ENCODE data around the gene SLC6A12. TPM values are rescaled to one million over a fixed set of nuclear protein-coding genes. Genes with fewer than 3 reads are reported as not detected.

Gene SLC6A12
- polyA plus RNA-seq, 1 donor (not counting 4 experiments of a cell fraction or from before 2014, with no cell fraction given), result not detected

GRCh38 chr12:155006-155405 is 59.0 kb downstream of the SLC6A12 start:
- no peaks in the 10 kb centered on the region for H3K4me1 ChIP-seq (ENCODE audit: control insufficient read depth, extremely low read depth, insufficient read depth, low read length)
- no peak overlapping the region for H3K27ac ChIP-seq (ENCODE audit: control insufficient read depth, insufficient read depth, low read length)
- DNase-seq (ENCODE audit: low read depth, low spot score) (no peak), FAIRE-seq (no peak)
- TF ChIP-seq CTCF (optimal IDR thresholded peaks at IDR 0.05 in 1 of 3, IDR thresholded peaks at IDR 0.05 in 1 of 3, conservative IDR thresholded peaks at IDR 0.05 in 1 of 3; ENCODE audit: extremely low read depth in 1 of 3, insufficient read depth in 2 of 3, low read length in 3 of 3) (no peak), EZH2 (IDR thresholded peaks at IDR 0.05; ENCODE audit: low read length) (no peak)
- no peak overlapping the region for H3K4me3 ChIP-seq (ENCODE audit: control insufficient read depth in 2 of 3, extremely low read depth in 1 of 3, insufficient read depth in 2 of 3, low read depth in 1 of 3, low read length in 3 of 3)
- no peaks in the 10 kb centered on the region for H3K79me2 ChIP-seq (ENCODE audit: control insufficient read depth, insufficient read depth, low read length)
- H3K9me1 ChIP-seq (ENCODE audit: control insufficient read depth, extremely low read depth, insufficient read depth, low read length), result no peaks in the 10 kb centered on the region
- H3K36me3 ChIP-seq (ENCODE audit: control insufficient read depth in 2 of 2, extremely low read depth in 1 of 2, insufficient read depth in 2 of 2, low read length in 2 of 2), result no peaks in the 10 kb centered on the region
- H4K20me1 ChIP-seq (ENCODE audit: control insufficient read depth, extremely low read depth, insufficient read depth, low read length), result no peaks in the 10 kb centered on the region
- no peak overlapping the region for H2AFZ ChIP-seq (ENCODE audit: control insufficient read depth, low read length)
- no peak overlapping the region for H3K4me2 ChIP-seq (ENCODE audit: control insufficient read depth, extremely low read depth, insufficient read depth, low read depth, low read length)
- no peaks in the 10 kb centered on the region for H3K27me3 ChIP-seq (ENCODE audit: control insufficient read depth, extremely low read depth, insufficient read depth, low read length)
- dilution Hi-C loops (cut with MboI; ENCODE audit: extremely low pct_ligation_motif_present, low sequenced_read_pairs), result no loop called here
- H3K9ac ChIP-seq (ENCODE audit: control insufficient read depth, extremely low read depth, insufficient read depth, low read length), result no peak overlapping the region
- no peaks in the 10 kb centered on the region for H3K9me3 ChIP-seq (ENCODE audit: control insufficient read depth, low read depth, low read length)

GRCh38 chr12:154058-154457 is 59.9 kb downstream of the SLC6A12 start:
- no peak for TF ChIP-seq CTCF (optimal IDR thresholded peaks at IDR 0.05 in 1 of 3, IDR thresholded peaks at IDR 0.05 in 1 of 3, conservative IDR thresholded peaks at IDR 0.05 in 1 of 3; ENCODE audit: extremely low read depth in 1 of 3, insufficient read depth in 2 of 3, low read length in 3 of 3)
- TF ChIP-seq EZH2 (IDR thresholded peaks at IDR 0.05; ENCODE audit: low read length), result no peak
- Histone ChIP-seq H3K36me3 (ENCODE audit: control insufficient read depth in 2 of 2, extremely low read depth in 1 of 2, insufficient read depth in 2 of 2, low read length in 2 of 2) (no peaks in the 10 kb centered on the region), H3K4me3 (ENCODE audit: control insufficient read depth in 2 of 3, extremely low read depth in 1 of 3, insufficient read depth in 2 of 3, low read depth in 1 of 3, low read length in 3 of 3) (no peak overlapping the region), H3K4me1 (ENCODE audit: control insufficient read depth, extremely low read depth, insufficient read depth, low read length) (peaks cover 9% of the 10 kb centered on the region), H4K20me1 (ENCODE audit: control insufficient read depth, extremely low read depth, insufficient read depth, low read length) (no peaks in the 10 kb centered on the region), H3K9ac (ENCODE audit: control insufficient read depth, extremely low read depth, insufficient read depth, low read length) (no peak overlapping the region), H3K27me3 (ENCODE audit: control insufficient read depth, extremely low read depth, insufficient read depth, low read length) (no peaks in the 10 kb centered on the region), H3K9me3 (ENCODE audit: control insufficient read depth, low read depth, low read length) (no peaks in the 10 kb centered on the region), H3K9me1 (ENCODE audit: control insufficient read depth, extremely low read depth, insufficient read depth, low read length) (no peaks in the 10 kb centered on the region), H3K27ac (ENCODE audit: control insufficient read depth, insufficient read depth, low read length) (no peak overlapping the region), H3K4me2 (ENCODE audit: control insufficient read depth, extremely low read depth, insufficient read depth, low read depth, low read length) (no peak overlapping the region), H3K79me2 (ENCODE audit: control insufficient read depth, insufficient read depth, low read length) (no peaks in the 10 kb centered on the region), H2AFZ (ENCODE audit: control insufficient read depth, low read length) (no peak overlapping the region)
- FAIRE-seq (no peak), DNase-seq (ENCODE audit: low read depth, low spot score) (no peak)
- dilution Hi-C loops (cut with MboI; ENCODE audit: extremely low pct_ligation_motif_present, low sequenced_read_pairs), result no loop called here
